H54 (cell line): ENCODE data around the gene CBX1.
"Not testable (repeated sequence)": the region's sequence is repeated elsewhere in the genome, so short reads cannot be mapped to it uniquely, and the experiment has no call there.

Experiments
- DNase-seq: peaks from one replicate; pipeline ENCODE4 v3.0.0; 2011; ENCODE audit warnings: low spot score, mixed read lengths; ENCODE audit not compliant: insufficient read length
- FAIRE-seq: peaks from 3 replicates; lab custom pipeline; 2011; peaks lifted over from hg19 to GRCh38; lab: Jason Lieb, UNC
- POLR2A ChIP-seq: IDR thresholded peaks from 2 replicates; pipeline ENCODE4 v1.6.1; 2011; ENCODE audit warnings: low read depth, mild to moderate bottlenecking, low read length

Gene CBX1

GRCh38 chr17:48045316-48046001 is 55.8 kb downstream of the CBX1 start:
- DNase-seq (no peak), FAIRE-seq (no peak)
- no peak for TF ChIP-seq POLR2A

GRCh38 chr17:48044851-48045250 is 56.4 kb downstream of the CBX1 start:
- FAIRE-seq (no peak), DNase-seq (no peak)
- TF ChIP-seq POLR2A, result no peak

- FAIRE-seq (no peak), DNase-seq (no peak)
- no peak for TF ChIP-seq POLR2A
These were observed 58.1 kb downstream of the CBX1 start for GRCh38 chr17:48043176-48043575.

GRCh38 chr17:48038687-48039086 is 62.6 kb downstream of the CBX1 start:
- TF ChIP-seq POLR2A, result no peak
- no peak for FAIRE-seq

GRCh38 chr17:48037838-48038323 is 63.4 kb downstream of the CBX1 start:
- FAIRE-seq (no peak), DNase-seq (no peak)
- TF ChIP-seq POLR2A, result no peak; the same call in 1 of the 2 replicates

More at GRCh38 chr17:48038687-48039086, 62.6 kb downstream of the CBX1 start:
- no peak for DNase-seq

- no peak for DNase-seq
- TF ChIP-seq POLR2A, result no peak; the same call in 1 of the 2 replicates
- FAIRE-seq, result no peak
These were observed 64.0 kb downstream of the CBX1 start, which contains the start of gene COPZ2 for GRCh38 chr17:48037036-48037837. Gene COPZ2, minus strand, starts transcription at chr17:48037797. Its CDS starts 20 bp downstream, at chr17:48037777.

- no peak for FAIRE-seq
- no peak for DNase-seq
- no peak for TF ChIP-seq POLR2A
These were observed 64.6 kb downstream of the CBX1 start for GRCh38 chr17:48036693-48037035.

- not testable (repeated sequence) for FAIRE-seq, DNase-seq
These were observed 66.5 kb downstream of the CBX1 start for GRCh38 chr17:48034734-48035133.

- no peak for TF ChIP-seq POLR2A
- DNase-seq (no peak), FAIRE-seq (no peak)
These were observed 69.3 kb downstream of the CBX1 start for GRCh38 chr17:48031966-48032365.

- FAIRE-seq (no peak), DNase-seq (no peak)
- no peak for TF ChIP-seq POLR2A
These were observed 70.7 kb downstream of the CBX1 start for GRCh38 chr17:48030531-48030930.

- no peak for FAIRE-seq
- DNase-seq, result no peak
- no peak for TF ChIP-seq POLR2A
These were observed 72.5 kb downstream of the CBX1 start for GRCh38 chr17:48028736-48029135.

GRCh38 chr17:48027322-48027981 is 73.8 kb downstream of the CBX1 start:
- FAIRE-seq (no peak), DNase-seq (no peak)
- TF ChIP-seq POLR2A, result no peak

GRCh38 chr17:48026502-48027321 is 74.6 kb downstream of the CBX1 start:
- DNase-seq (peak; percentile 93), FAIRE-seq (peak; percentile 52)
- TF ChIP-seq POLR2A, result 0 out of 2 replicates have a peak, but pooled peaks have one; percentile 15

GRCh38 chr17:48025904-48026501 is 75.3 kb downstream of the CBX1 start:
- no peak for DNase-seq
- no peak for TF ChIP-seq POLR2A
- FAIRE-seq, result no peak
